HG02885 (cell line): ENCODE results near the gene PPFIBP2.

ENCODE experiments used
- ATAC-seq: cut with Tn5 transposase; IDR thresholded peaks from one replicate; pipeline ENCODE4 v1.9.1; 2021; ENCODE audit warnings: mild to moderate bottlenecking; ENCODE audit not compliant: unreplicated experiment, poor library complexity

Gene PPFIBP2

GRCh38 chr11:7574491-7575130 is 60.8 kb downstream of the PPFIBP2 start:
- no peak for ATAC-seq

DNA sequence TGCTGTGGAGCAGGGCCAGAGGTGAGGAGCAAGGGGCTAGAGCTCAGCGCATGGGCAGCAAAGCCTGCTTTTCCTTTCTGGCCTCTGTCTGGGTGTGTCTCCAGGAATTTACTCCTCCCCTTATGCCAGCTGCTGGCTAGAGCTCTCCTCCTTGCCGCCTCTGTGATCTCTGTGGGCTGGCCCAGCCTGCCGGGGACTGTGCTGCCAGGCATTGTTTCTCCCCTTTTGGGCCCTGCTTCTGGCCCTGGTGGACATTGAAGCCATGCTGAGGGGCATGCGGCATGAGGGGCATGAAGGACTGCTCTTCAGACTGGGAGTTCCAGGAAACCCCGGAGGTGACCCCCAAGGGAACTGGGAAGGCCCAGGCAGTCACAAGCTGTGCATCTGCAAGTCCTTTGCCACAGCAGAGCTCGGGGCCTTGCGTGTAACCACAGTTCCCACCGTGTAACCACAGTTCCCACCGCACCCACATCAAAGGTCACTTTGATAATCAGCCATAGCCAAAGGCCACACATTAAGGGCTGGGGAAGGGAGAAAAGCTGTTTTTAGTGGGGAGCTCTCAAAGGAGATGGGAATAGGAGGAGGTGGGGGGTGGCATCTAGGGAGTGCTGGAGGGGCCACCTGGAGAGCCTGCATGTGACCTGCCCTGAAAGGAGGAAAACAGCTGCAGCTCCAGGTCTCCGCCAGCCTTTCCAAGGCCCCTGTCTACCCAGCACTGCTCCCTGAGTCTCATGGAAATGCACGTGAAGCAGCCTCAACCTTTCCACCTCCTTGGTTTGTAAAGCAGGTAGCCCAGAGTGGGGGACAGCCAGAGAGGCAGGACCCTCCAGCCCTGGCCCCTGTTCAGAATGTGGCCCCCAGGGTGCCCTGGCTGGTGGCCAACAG is 62.3 kb downstream of the PPFIBP2 start:
- peak; percentile 38 for ATAC-seq

- no peak for ATAC-seq
These were observed 63.0 kb downstream of the PPFIBP2 start for GRCh38 chr11:7576726-7577290.

DNA sequence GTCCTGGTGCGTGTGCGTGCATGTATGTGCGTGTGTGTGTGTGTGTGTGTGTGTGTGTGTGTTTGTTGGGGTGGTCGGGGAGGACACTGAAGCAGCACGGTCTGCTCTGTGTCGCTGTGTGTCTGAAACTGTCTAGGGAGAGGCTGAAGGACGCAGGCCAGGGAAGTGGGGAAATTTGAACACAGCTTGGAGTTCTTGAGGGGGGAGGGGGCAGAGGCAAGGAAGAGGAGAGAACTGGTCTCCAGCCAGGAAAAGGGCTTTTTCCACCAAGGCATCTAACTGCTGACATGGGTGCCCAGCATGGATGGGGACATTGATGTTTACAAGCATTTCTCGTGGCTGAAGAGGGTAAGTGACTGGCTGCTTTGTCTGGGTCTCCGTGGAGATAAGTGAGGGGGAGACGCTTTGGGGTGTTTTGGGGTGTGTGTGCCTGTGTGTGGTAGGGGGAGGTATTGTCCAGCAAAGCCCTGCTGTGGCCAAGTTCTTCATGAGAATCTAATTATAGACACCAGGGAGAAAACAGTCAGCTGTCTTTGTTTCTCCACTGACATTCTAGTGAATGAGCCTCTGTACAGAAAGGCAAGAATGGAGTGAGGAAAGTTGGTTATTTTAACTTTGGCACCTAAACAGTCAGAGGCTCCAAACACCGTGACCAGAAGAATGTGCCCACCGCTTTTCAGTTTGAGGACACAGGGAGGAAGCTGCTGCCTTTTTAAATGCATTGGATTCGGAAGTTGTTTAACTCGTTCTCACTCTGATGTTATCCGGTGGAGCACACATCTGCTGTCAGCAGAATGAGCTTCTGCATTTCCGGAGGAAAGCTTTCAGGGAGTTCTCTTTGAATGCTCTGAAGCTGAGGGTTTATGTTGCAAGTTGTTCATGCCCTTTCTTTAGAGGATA is 63.7 kb downstream of the PPFIBP2 start:
- no peak for ATAC-seq

- no peak for ATAC-seq
These were observed 64.6 kb downstream of the PPFIBP2 start for GRCh38 chr11:7578276-7578955.

DNA sequence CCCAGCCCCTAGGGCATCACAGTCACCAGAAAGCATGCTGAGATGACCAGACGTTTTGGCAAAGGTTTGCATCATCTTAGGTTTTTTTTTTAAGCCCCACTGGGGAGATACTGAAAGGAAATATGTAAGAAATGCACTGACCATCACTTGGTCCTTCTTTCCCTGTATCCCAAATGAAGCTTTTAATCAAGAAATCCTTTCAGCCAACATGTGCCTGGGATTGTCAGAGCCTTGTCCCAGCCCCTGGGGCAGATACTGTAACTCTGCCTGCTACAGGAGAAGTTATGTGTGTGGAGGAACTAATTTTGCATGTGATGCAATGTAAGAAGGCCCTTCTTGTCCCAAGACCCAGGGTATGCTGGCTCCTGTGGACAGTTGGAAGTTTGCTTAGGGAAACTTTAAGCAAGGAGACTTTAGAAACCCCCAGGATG is 65.6 kb downstream of the PPFIBP2 start:
- ATAC-seq: no peak

DNA sequence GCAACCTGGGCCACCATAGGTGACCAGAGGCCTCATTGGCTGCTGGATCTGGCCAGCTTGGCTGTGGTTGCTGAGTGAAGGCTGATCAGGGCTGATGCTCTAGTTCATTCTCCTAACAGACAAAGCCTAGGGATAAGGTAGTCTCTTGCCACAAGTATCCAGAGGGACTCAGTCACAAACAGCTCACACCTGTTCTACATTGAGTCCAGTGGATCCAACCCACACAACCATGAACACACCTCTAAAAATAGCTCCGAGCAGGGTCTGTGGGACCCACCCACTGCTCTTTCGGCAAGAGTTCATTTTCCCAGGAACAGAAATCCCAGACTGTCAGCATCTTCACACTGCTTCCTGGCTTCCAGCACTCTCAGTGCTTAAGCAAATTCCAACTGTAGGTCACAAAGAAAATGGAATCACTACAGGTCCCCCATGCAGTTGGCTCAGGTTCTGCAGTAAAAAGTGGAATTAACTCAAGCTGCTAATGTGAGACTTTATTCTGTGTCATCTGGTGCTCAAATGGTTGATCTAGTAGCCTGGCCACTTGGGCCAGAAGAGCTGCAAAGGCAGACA is 67.3 kb downstream of the PPFIBP2 start:
- no peak for ATAC-seq

- ATAC-seq: no peak
These were observed 68.7 kb downstream of the PPFIBP2 start for GRCh38 chr11:7582338-7582985.

GRCh38 chr11:7583248-7583647 is 69.4 kb downstream of the PPFIBP2 start:
- ATAC-seq: no peak

GRCh38 chr11:7584910-7585309 is 71.1 kb downstream of the PPFIBP2 start:
- no peak for ATAC-seq

- ATAC-seq: no peak
These were observed 72.0 kb downstream of the PPFIBP2 start for GRCh38 chr11:7585816-7586215.

DNA sequence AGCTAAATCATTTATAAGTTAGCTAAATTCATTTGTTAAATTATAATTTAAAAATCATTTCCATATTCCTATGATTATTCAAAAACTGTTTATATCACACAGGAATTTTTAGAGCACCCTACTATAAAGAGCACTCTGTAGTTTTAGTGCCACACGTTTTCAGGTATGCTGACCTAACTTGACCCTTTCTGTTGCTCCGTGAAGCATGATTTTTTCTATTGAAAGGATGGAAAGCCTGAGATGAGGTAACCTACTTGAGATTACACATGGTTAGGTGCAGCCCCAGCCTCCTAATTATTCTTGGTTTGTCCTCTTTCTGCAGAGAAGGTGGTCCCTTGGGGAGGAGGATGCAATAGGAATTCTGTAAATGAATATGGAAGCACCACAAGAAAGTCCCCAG is 72.6 kb downstream of the PPFIBP2 start:
- no peak for ATAC-seq

GRCh38 chr11:7587712-7588111 is 73.9 kb downstream of the PPFIBP2 start:
- ATAC-seq: no peak

DNA sequence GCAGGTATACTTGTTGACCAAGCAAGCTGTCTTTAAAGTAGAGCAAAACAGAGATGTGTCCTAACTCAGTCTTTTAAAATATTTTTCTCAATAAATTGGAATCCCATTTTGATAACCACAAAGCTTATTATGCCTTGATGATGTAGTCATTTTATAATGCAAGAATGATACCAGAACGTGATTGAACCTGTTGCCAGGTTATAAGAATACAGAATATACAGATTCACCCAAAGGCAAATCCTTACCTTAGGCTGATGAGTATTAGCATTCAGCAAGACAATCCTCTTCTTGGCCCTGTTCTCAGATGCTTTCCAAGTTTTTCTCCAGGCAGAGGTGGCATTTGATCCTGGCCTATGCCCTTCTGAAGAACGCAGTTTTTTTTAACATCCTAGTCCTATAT is 76.1 kb downstream of the PPFIBP2 start:
- ATAC-seq: no peak

DNA sequence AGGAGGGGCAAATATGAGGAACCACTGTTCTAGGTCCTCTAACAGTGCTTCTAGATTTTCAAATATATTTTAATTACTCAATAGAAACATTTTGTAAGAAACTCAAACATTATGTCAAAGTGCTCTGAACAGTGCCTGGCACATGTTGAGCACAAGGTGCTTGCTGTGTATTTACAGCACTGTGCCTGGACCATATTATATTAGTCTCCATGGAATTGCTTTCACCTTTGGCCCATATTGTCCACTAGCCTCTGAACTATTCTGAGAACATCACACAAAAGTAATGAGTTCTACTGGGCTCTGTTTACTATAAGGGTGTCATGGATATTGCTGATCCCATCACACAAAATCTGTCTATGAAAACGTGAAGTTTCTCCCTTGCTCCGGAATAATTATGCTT is 76.7 kb downstream of the PPFIBP2 start:
- ATAC-seq: no peak

- no peak for ATAC-seq
These were observed 77.5 kb downstream of the PPFIBP2 start for GRCh38 chr11:7591107-7591894.

DNA sequence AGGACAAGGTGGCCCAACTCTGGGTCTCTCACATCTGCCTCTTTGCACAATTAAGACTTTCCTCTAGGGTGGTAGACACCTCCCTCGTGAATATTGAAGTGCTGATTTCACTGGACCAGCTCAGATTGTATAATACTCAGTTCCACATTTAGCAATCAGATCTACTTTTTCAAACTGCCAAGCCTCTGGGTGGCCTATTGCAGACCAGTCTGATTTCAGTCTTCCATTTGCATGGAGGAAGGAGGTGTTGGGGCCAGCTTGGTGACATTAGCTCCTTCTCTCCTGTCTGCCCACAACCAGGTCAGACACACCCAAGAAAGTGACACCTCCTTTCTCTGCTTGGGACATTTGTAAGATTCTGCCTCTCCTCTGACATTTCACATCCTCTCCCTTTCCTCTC is 78.2 kb downstream of the PPFIBP2 start:
- ATAC-seq: peak; percentile 62

- ATAC-seq: no peak
These were observed 78.9 kb downstream of the PPFIBP2 start for GRCh38 chr11:7592711-7593110.
